NT2/D1 (cell line): ENCODE measurements around the gene CHN2.

Experiments
- DNase-seq: peaks from one replicate; pipeline ENCODE4 v3.0.0-alpha.2; 2011; ENCODE audit warnings: low read depth, low spot score
- H3K27me3 ChIP-seq: 2 replicates; pipeline ENCODE4 v1.6.0; 2011; ENCODE audit warnings: mild to moderate bottlenecking; ENCODE audit not compliant: insufficient read length, insufficient read depth
- H3K36me3 ChIP-seq: 2 replicates; pipeline ENCODE4 v1.6.1; 2011; ENCODE audit warnings: mild to moderate bottlenecking, low read length, mixed read lengths; ENCODE audit not compliant: insufficient read depth, insufficient read length
- H3K4me1 ChIP-seq: 2 replicates; pipeline ENCODE4 v1.5.1; 2011; ENCODE audit not compliant: insufficient read depth, insufficient read length
- H3K4me3 ChIP-seq: 2 replicates; pipeline ENCODE4 v1.5.1; 2011; ENCODE audit warnings: low read depth; ENCODE audit not compliant: insufficient read length
- H3K9ac ChIP-seq: 2 replicates; pipeline ENCODE4 v1.6.0; 2011; ENCODE audit warnings: low read depth; ENCODE audit not compliant: insufficient read length
- H3K9me3 ChIP-seq: 2 replicates; pipeline ENCODE4 v1.5.1; 2011; ENCODE audit warnings: mild to moderate bottlenecking, low read length; ENCODE audit not compliant: insufficient read depth
- SUZ12 ChIP-seq: IDR thresholded peaks from 2 replicates; pipeline ENCODE4 v1.6.1; 2011; ENCODE audit not compliant: insufficient read length, insufficient read depth; ENCODE audit errors: extremely low read depth
- YY1 ChIP-seq: IDR thresholded peaks from 2 replicates; pipeline ENCODE4 v1.6.1; 2011; ENCODE audit not compliant: insufficient read length, insufficient read depth
- ZNF274 ChIP-seq: IDR thresholded peaks from 2 replicates; pipeline ENCODE4 v1.6.1; 2011; ENCODE audit warnings: mild to moderate bottlenecking, low read depth, low read length

The CHN2 gene

GRCh38 chr7:29248713-29249382 lies 54.3 kb downstream of the CHN2 start:
- DNase-seq, result no peak
- Histone ChIP-seq H3K36me3 (no peaks in the 10 kb centered on the region), H3K27me3 (no peaks in the 10 kb centered on the region), H3K9me3 (no peaks in the 10 kb centered on the region), H3K4me3 (no peak overlapping the region), H3K9ac (no peak overlapping the region), H3K4me1 (no peaks in the 10 kb centered on the region)
- no peak for TF ChIP-seq SUZ12
- TF ChIP-seq ZNF274, result no peak
- no peak for TF ChIP-seq YY1

- no peaks in the 10 kb centered on the region for H3K4me1 ChIP-seq
- H3K4me3 ChIP-seq, result no peak overlapping the region
- H3K9me3 ChIP-seq, result no peaks in the 10 kb centered on the region
- H3K36me3 ChIP-seq, result no peaks in the 10 kb centered on the region
- no peak for TF ChIP-seq SUZ12
- TF ChIP-seq YY1, result no peak
- no peak for TF ChIP-seq ZNF274
- no peak overlapping the region for H3K9ac ChIP-seq
- H3K27me3 ChIP-seq, result no peaks in the 10 kb centered on the region
- DNase-seq, result no peak
These were observed 54.8 kb downstream of the CHN2 start for GRCh38 chr7:29249383-29249750.

GRCh38 chr7:29249860-29250259 lies 55.3 kb downstream of the CHN2 start:
- Histone ChIP-seq H3K9me3 (no peaks in the 10 kb centered on the region), H3K27me3 (no peaks in the 10 kb centered on the region), H3K9ac (no peak overlapping the region), H3K4me3 (no peak overlapping the region), H3K4me1 (no peaks in the 10 kb centered on the region), H3K36me3 (no peaks in the 10 kb centered on the region)
- DNase-seq, result no peak
- no peak for TF ChIP-seq SUZ12
- TF ChIP-seq YY1, result no peak
- TF ChIP-seq ZNF274, result no peak

GRCh38 chr7:29253225-29253624 lies 58.6 kb downstream of the CHN2 start:
- no peak for TF ChIP-seq SUZ12
- no peaks in the 10 kb centered on the region for H3K27me3 ChIP-seq

GRCh38 chr7:29254591-29254990 lies 60.0 kb downstream of the CHN2 start:
- Histone ChIP-seq H3K4me1 (no peaks in the 10 kb centered on the region), H3K36me3 (no peaks in the 10 kb centered on the region), H3K4me3 (no peak overlapping the region), H3K9ac (no peak overlapping the region), H3K9me3 (no peaks in the 10 kb centered on the region), H3K27me3 (no peaks in the 10 kb centered on the region)
- DNase-seq, result peak; percentile 42
- TF ChIP-seq ZNF274, result no peak
- no peak for TF ChIP-seq SUZ12
- TF ChIP-seq YY1, result no peak

More at GRCh38 chr7:29253225-29253624, 58.6 kb downstream of the CHN2 start:
- DNase-seq, result no peak
- Histone ChIP-seq H3K9me3 (no peaks in the 10 kb centered on the region), H3K36me3 (no peaks in the 10 kb centered on the region), H3K4me3 (no peak overlapping the region), H3K9ac (no peak overlapping the region), H3K4me1 (no peaks in the 10 kb centered on the region)

- no peaks in the 10 kb centered on the region for H3K9me3 ChIP-seq
- no peak overlapping the region for H3K4me3 ChIP-seq
- H3K36me3 ChIP-seq, result no peaks in the 10 kb centered on the region
- H3K4me1 ChIP-seq, result no peaks in the 10 kb centered on the region
- DNase-seq, result no peak
- H3K9ac ChIP-seq, result no peak overlapping the region
- H3K27me3 ChIP-seq, result no peaks in the 10 kb centered on the region
- TF ChIP-seq ZNF274 (no peak), YY1 (no peak), SUZ12 (no peak)
These were observed 60.8 kb downstream of the CHN2 start for GRCh38 chr7:29255199-29255878.

- Histone ChIP-seq H3K4me1 (no peaks in the 10 kb centered on the region), H3K4me3 (no peak overlapping the region), H3K9ac (no peak overlapping the region), H3K27me3 (no peaks in the 10 kb centered on the region), H3K36me3 (no peaks in the 10 kb centered on the region), H3K9me3 (no peaks in the 10 kb centered on the region)
- DNase-seq, result no peak
- no peak for TF ChIP-seq SUZ12
- TF ChIP-seq YY1, result no peak
These were observed 61.5 kb downstream of the CHN2 start for GRCh38 chr7:29255906-29256692.
